GM23248 (cell line): ENCODE measurements around the gene CCL11.

Source experiments
- EZH2 ChIP-seq: fragments of 200-600 bp; sonication (generic); IDR thresholded peaks from 2 replicates; pipeline ENCODE4 v1.6.1; 2018; ENCODE audit warnings: antibody characterized with exemption, mild to moderate bottlenecking; ENCODE audit not compliant: insufficient read depth, poor library complexity, severe bottlenecking
- EZH2phosphoT487 ChIP-seq: fragments of 200-600 bp; sonication (generic); IDR thresholded peaks from 2 replicates; pipeline ENCODE4 v1.6.1; 2018; ENCODE audit warnings: antibody characterized with exemption, moderate library complexity, mild to moderate bottlenecking, low read depth; ENCODE audit not compliant: insufficient read depth

DNA sequence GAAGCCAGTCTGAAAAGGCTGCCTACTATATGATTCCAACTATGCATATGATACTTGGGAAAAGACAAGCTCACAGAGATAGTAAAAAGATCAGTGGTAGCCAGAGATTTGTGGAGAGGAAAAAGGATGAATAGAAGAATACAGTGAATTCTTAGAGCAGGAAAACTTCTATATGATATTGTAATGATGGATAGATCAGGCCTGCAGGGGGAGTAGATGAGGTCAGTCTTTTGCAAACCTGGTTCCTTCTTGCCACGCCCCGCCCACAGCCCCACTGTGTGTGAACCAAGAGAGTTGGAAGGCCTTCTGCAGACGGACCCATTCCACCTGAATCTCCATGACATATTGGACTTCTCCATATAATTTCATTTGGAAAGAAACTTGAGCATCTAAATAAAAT is 32.9 kb downstream of the CCL11 start:
- no peak for TF ChIP-seq EZH2
- no peak for TF ChIP-seq EZH2phosphoT487
